ENCODE measurements around the gene GGTLC1.
"Not testable (repeated sequence)": the region's sequence is repeated elsewhere in the genome, so short reads cannot be mapped to it uniquely, and the experiment has no call there.

DNA sequence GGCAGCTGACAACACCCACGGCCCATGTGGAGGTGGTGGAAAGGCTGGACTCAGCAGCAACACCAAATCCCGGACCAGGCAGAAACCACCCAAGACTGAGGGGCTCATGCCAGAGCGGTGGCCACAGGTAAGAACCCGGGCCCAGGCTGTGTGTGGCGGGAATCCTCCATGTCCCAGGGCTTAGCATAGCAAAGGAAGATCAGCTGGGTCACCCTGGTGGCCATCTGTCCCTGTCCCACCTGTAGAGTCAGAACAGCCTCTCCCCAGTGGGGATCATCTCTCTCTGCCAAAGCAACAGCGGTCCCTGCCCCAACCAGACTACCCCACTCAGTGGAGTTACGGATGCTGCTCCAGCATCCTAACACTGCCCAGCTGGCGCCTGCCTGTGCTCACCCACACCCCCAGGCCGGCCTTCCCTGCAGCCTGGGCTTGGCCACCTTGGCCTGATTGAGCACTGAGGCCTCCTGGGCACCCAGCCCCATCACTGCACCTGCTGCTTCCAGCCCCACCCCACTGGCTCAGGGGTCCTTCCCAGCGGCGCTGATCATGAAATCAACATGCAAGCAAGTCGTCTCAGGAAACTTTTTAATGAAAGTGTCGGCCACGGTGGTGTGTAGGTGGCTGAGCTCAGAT is 5.5 kb upstream of the GGTLC1 start:
- TF ChIP-seq, protein P1, sequence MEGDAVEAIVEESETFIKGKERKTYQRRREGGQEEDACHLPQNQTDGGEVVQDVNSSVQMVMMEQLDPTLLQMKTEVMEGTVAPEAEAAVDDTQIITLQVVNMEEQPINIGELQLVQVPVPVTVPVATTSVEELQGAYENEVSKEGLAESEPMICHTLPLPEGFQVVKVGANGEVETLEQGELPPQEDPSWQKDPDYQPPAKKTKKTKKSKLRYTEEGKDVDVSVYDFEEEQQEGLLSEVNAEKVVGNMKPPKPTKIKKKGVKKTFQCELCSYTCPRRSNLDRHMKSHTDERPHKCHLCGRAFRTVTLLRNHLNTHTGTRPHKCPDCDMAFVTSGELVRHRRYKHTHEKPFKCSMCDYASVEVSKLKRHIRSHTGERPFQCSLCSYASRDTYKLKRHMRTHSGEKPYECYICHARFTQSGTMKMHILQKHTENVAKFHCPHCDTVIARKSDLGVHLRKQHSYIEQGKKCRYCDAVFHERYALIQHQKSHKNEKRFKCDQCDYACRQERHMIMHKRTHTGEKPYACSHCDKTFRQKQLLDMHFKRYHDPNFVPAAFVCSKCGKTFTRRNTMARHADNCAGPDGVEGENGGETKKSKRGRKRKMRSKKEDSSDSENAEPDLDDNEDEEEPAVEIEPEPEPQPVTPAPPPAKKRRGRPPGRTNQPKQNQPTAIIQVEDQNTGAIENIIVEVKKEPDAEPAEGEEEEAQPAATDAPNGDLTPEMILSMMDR (IDR thresholded peaks at IDR 0.05) = not testable (repeated sequence)
- TF ChIP-seq POLR2A (IDR thresholded peaks at IDR 0.05) = not testable (repeated sequence)
